Medulla oblongata (tissue), 1 donor: Measurements from ENCODE around the gene SLFN12L.
"Not testable (repeated sequence)": the region's sequence is repeated elsewhere in the genome, so short reads cannot be mapped to it uniquely, and the experiment has no call there.

Source experiments
- DNase-seq: peaks from one replicate; pipeline ENCODE4 v3.0.0-alpha.2; 2015; ENCODE audit errors: extremely low spot score

SLFN12L gene

GRCh38 chr17:35537601-35538141 is at the start of gene SLFN12L:
Gene SLFN12L (minus strand): TSS chr17:35537678. CDS start chr17:35522364, 15,314 bp downstream.
- DNase-seq: no peak

GRCh38 chr17:35586569-35587073 is 49.1 kb upstream of the SLFN12L start:
- no peak for DNase-seq

GRCh38 chr17:35584061-35584460 is 46.6 kb upstream of the SLFN12L start:
- no peak for DNase-seq

- no peak for DNase-seq
Measured at GRCh38 chr17:35578929-35579432, 41.5 kb upstream of the SLFN12L start.

GRCh38 chr17:35578197-35578928 is 40.9 kb upstream of the SLFN12L start, which contains the start of gene PEX12:
Gene PEX12 (minus strand): TSS chr17:35578571. CDS start chr17:35578021, 550 bp downstream.
- peak; percentile 97 for DNase-seq

GRCh38 chr17:35577830-35578196 is 40.3 kb upstream of the SLFN12L start:
- DNase-seq: no peak

- no peak for DNase-seq
Measured at GRCh38 chr17:35575759-35576158, 38.3 kb upstream of the SLFN12L start.

GRCh38 chr17:35569405-35569804 is 31.9 kb upstream of the SLFN12L start:
- DNase-seq: no peak

- DNase-seq: no peak
Measured at GRCh38 chr17:35568561-35568960, 31.1 kb upstream of the SLFN12L start.

GRCh38 chr17:35566968-35567367 is 29.5 kb upstream of the SLFN12L start:
- no peak for DNase-seq

- not testable (repeated sequence) for DNase-seq
Measured at GRCh38 chr17:35563181-35563580, 25.7 kb upstream of the SLFN12L start.

- DNase-seq: no peak
Measured at GRCh38 chr17:35560703-35561102, 23.2 kb upstream of the SLFN12L start, which contains the start of gene SLFN14. Gene SLFN14 (minus strand): TSS chr17:35560819. CDS start chr17:35558062, 2,757 bp downstream.

- no peak for DNase-seq
Measured at GRCh38 chr17:35559495-35560210, 22.2 kb upstream of the SLFN12L start.

GRCh38 chr17:35557353-35557752 is 19.9 kb upstream of the SLFN12L start:
- DNase-seq: no peak

- DNase-seq: no peak
Measured at GRCh38 chr17:35555691-35556090, 18.2 kb upstream of the SLFN12L start.

- no peak for DNase-seq
Measured at GRCh38 chr17:35554668-35555067, 17.2 kb upstream of the SLFN12L start.

- DNase-seq: no peak
Measured at GRCh38 chr17:35553310-35553709, 15.8 kb upstream of the SLFN12L start.

- no peak for DNase-seq
Measured at GRCh38 chr17:35548978-35549377, 11.5 kb upstream of the SLFN12L start.

- peak; percentile 57 for DNase-seq
Measured at GRCh38 chr17:35548208-35548810, 10.8 kb upstream of the SLFN12L start.

- no peak for DNase-seq
Measured at GRCh38 chr17:35546487-35546886, 9.0 kb upstream of the SLFN12L start.

GRCh38 chr17:35545150-35545549 is 7.7 kb upstream of the SLFN12L start:
- DNase-seq: no peak

- DNase-seq: no peak
Measured at GRCh38 chr17:35543856-35544255, 6.4 kb upstream of the SLFN12L start.
